ENCODE data around the gene EFL1.

EFL1 gene

DNA sequence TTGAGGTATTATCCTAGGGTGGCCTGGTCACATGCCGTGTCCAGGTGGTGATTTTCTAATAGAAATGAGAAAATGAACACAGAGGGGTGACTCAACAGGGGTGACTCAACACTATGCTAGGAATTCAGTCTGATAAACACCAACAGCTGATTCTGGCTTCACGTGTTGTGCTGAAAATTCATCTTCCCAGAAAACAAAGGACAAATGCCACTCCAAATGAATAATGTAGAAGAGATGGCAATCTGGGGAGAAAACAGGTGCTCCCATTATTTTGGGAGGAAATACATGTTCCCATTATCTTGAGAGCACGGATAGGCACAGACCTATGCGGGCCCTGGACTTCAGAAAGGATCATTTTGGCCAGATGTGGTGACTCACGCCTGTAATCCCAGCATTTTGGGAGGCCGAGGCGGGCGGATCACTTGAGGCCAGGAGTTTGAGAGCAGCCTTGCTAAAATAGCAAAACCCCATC lies 115.5 kb downstream of the EFL1 start:
- DNase-seq, result no peak

DNA sequence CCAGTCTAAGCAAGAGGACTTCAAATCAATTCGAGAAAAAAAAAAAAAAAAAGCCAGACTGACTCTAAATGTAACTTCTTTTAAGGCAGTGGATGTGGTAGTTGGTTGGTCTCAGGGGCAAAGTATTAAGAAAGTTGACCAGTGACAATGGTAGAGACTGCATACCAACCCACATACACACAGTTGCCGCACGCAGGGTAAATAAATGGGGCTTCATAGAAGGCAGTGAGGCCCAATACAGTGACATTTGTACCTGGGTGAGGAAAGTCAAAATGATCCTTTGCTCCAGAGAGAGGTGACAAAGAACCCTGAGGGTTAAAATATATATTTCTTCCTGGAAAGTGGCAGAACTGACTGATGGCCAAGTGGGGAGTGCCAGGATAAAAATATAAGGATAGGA lies 116.0 kb downstream of the EFL1 start:
- DNase-seq, result no peak

DNA sequence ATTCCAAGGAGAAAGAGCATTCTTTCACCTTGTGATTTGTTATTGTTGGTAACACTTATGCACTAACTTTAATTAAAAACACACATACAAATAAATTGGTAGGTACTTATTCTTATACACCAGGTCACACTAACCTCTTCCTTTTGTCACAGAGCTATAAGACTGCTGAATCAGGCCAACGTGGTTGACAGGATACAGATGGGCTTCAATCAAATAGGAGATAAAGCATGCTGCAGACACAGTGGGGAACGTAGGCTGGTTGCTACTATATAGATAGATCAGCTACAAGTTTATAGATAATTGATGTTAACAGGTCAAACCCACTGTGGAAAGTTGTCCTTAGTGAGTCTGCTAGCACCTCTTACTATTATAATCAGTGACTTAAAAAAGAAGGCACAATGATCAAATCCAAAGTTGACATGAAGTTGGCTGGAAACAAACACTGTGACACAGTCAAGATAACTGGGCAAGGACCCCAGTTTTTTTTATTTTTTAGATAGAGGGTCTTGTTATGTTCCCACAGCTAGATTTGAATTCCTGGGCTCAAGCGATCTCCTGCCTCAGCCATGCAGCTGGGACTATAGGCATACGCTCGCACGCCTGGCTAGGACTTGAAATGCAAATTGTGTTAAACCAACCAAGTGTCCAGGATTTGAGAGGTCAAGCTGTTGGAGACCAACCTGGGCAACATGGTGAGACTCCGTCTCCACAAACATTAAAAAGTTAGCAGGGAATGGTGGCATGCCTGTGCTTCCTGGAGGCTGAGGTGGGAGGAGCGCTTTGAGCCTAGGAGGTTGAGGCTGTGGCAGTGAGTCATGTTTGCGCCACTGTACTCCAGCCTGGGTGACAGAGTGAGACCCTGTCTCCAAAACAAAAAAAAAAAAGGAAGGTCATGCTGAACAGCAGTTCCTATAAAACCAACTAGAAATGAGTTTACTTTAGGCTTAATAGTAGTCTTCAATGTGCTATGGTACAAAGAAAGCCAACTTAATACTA lies 118.8 kb downstream of the EFL1 start:
- DNase-seq, result no peak

DNA sequence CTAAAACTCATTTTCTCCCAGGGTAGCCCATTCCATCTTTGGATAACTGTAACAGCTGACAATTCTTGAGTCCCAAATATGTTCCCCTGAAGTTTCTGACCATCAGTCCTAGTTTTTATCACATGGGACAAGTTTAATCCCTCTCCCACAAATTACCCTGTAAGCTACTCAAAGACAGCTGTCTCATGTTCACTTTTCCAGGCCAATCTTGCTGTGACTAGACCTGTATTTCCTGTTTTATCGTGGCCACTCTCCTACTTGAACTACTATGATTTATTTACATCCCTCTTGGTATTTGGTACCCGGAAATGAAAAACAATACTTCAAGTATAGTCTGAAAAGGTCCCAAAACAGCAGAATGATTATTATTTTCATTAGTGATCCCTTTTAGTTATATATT lies 121.6 kb downstream of the EFL1 start:
- DNase-seq, result no peak

DNA sequence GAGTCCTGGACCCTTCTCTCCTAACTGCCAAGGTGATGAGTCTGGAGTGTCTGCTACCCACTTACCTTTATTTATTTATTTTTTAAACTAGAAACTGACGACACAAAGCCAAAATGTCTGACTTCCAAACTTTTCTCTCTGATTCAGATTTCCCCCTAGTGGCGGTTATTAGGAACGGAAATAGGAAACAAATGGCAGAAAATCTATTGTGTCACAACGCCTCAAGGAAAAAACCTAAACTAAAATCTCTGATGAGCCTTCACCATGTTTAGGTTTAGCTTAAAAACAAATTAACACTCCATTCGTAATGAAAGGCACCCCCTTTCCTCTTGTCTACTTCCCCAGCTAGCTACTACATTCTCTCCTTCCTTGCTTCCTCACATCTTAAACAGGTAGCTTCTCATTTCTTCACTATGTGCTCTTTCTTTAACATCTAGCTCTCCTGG lies 122.7 kb downstream of the EFL1 start:
- peak; percentile 1 for DNase-seq

DNA sequence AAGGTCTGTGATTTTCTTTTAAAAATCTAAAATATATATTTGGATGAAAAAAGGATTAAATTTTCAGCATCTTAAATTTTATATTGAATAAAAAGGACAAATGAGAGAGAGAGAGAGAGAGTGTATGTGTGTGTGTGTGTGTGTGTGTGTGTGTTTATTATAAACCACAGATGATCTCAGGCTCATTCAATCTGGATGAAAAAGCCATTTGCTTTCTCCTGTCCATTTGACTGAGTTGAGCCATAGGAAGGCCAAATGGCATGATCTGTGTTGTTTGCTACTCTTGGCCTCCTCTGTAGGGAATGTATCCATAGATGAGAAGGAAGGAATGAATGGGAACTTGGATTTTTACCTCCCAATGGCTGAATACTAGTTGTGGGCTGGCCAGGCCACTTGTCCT lies 124.2 kb downstream of the EFL1 start:
- no peak for DNase-seq

DNA sequence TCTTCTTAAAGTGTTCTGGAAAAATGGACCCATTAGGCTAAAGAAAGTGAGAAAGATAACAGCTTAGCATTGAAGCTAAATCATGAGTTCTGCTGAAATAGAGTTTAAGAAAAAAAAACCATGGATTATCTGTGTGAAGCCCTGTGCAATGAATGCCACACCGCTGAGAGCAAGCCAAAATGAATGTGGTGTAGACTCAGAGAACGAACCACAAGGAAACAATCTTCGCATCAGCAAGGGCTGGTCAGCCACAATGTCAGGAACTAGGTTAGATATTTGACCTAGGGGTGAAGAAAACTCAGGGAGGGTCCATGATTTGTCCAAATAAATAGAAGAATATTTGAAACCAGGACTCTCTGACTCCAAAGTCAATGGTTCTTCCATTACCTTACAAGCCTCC lies 125.3 kb downstream of the EFL1 start:
- no peak for DNase-seq

DNA sequence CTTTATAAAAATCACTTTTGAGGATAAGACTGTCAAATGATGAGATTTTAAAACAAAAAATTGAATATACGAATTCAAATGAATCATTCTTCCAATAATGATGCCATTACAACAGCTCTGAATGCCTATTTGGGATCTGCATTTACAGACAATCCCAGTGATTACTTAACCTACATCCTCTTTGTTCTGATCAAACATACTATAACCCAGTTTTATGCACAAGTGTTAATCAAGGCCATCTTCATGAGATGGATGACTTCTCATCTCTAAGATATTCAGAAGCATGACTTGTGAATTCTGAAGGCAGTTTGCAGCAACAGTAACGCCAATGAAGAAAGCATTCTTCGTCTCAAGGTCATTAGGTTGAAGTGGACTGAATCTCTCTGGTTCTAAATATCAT lies 126.4 kb downstream of the EFL1 start:
- DNase-seq, result no peak

DNA sequence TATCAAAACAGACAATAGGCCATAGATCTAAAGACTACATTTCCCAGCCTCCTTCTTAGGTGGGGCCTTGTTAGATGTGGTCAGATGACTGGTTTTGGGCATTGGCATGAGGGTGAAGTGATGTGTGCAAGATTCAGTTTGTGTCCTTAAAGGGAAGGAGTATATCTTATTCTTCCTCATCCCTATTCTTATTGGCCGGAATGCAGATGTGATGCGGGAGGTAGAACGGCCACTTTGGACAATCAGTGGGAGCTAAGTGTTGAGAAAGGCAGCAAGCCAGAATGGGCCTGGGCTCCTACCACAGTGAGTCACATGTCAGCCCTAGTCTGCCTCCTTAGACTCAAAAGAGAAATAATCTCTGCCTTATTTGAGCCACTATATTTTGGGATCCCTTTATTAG lies 126.9 kb downstream of the EFL1 start:
- DNase-seq, result no peak

DNA sequence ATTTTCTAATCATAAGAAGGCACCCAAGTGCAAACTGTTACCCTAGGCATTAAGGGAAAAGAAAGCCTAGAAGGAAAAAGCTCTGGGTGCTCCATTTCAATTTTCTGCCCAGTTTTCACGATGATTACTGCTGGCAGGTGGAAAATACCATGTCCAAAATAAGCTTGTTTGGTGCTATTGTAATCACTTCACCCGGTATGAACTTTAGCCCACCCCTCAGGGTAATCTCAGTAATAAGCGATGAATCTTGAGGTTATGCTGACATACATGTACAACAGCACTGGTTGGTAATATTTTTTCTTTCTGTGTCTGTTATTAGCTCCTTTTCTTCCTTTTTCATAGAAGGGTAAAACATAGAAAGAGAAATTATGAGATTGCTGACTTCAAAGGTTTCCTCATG lies 128.1 kb downstream of the EFL1 start:
- DNase-seq, result no peak

DNA sequence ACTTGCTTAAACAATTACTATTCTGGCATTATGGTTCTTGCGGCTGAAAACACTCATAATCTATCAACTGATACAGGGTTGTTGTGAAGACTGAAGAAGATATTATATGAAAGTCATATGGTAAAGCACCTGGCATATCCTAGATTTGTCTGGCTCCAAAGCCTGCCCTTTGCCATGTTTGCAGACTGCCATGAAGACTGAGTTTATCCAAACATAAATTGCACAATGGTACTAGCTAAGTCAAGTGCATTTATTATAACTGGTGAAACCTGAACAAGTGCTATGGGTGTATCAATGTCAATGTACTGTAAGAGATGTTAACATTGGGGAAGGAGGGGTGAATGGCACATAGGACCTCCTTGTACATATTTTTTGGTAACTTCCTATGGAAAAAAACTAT lies 129.3 kb downstream of the EFL1 start:
- no peak for DNase-seq

DNA sequence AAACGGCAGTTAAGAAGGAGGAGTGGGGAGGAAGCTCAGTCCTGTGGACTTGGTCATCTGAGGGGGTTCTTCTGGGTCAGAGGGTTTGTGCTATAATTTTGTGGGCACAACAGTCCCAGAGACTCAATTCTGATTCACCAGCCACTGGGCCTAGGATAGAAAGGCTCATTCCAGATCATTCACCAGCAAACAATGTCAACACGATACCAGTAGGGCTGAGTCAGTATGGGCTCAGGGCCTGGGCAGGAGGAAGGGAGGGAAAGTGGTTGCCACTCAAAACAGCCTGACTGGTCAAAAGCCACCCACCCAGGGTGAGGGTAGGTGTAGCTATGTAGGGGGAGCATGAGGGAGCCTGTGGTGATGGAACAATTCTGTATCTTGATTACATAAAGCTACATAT lies 129.8 kb downstream of the EFL1 start:
- no peak for DNase-seq

DNA sequence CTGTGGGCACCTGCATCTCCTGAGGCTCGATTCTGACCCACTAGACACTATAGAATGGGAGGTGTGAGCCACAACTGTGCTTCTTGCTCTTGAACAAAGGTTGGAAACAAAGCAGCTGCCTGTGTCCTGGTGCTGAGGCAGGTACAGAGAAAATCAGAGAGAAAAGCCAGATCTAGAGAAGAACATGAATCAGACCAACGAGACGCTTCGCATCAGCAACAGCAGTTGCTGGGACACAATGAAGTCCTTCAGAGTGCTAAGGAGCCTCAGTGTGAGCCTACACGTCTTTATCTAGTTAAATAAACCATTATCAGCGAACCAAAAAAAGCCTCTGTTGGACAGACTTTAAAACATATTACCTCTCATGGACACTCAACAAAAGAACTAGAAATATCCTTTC lies 130.4 kb downstream of the EFL1 start:
- no peak for DNase-seq

DNA sequence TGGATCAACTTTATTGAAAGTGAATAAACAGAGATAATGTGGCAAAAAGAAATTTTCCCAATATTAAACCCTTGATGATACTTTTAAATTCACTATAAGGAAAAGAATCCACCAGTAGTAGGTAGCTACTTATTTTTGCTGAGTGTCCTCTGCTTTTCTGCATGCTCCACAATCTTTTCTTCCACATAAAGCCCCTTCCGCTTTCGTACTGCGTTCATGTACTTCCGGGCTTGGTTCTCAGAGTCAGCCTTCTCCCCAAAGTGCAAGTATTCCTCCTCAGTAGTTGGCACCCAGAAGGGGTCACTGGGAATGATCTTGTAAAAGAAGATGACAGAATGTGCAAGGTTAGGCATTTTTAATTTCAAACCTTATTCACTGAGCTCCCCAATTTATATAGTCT lies 132.3 kb downstream of the EFL1 start:
- no peak for DNase-seq

DNA sequence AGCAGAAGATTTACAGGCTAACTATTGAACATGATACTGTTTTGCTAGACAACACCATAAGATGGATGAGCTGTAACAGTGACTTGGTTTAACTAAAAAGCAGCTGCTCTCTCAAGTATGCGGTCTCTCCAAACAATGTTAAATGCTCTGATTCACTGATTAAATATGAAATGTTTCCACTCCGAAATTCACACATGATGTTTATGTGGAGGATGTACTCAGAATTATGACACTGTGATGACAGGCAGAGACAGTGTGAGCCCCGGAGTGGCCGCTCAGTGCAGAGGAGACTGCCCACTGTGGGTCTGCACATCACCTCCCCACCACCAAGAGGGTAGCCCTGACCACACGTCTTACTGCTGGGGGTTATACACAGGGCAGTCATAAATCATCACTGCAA lies 132.8 kb downstream of the EFL1 start:
- DNase-seq, result no peak

DNA sequence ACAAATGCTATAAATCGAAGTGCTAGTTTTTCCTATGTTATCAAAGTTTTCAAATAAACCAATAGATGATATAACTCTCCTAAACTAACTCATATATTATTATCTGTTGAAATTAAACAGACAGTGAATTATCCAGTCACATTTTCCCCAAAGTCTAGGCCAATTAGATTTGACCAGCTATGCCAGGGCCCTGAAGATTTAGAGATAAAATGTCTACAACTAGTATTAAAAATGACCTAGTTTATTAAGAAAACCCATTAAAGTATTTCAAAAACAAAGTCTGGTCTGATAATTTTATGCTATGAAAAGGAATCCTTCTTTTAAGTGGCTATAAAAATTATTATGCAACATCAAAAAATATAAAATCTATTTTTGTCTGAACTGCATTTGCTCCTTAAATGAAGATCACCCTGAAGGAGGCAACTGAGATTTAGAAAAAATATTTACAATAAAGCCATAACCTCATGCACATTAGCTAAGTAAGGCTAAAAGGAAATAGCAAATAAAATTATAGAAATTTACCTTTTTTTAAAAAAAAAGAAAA lies 133.3 kb downstream of the EFL1 start:
- no peak for DNase-seq

DNA sequence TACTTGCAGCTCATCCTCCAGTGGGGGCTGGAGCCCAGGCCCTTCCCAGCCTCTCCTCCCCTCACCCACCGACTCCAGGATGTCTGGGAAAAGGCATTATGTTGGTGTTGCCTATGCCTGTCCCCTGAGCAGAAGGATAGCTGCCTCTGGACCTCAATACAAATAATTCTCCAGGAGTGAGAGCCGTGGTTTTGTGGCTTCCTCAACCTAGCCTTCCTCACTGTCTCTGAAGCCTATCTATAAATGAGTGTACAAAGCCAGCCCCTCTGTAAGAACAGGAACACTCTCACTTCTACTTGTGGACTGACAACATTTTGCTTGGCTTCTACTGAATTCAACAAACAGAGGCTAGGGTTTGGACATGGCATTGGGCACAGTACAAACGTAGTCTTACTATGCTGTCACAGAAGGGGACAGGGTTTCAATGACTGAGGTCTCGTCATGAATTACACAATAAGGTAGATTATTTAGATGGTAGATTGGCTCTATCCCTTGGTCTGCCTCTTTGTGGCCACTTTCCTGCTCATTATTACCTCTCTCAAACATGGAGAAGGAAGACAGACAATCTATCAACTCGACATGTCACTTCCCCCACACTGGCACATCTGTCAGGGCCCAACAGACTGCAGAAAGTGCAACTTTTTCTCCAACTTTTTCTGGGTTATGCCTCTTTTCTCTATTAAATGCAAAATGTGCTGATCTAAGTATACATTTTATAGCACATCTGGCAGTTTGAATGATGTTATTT lies 134.0 kb downstream of the EFL1 start:
- DNase-seq, result no peak

DNA sequence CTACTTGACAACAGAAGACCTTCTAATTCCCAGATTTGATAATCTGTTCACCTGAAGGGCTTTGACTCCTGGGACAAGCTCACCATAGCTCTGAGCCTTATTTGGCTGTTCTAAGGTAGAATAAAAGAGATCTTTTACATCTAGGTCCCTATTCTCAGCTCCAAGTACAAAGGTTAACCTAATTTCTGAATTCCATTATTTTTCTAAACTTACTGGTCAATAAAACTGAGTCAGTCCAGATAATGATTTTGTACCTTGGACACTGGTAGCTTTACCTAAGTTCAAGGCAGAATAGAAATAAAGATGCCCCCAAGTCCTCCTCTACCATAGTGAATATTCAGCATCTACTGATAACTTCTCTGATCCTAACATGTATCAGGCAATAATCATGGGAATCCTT lies 135.0 kb downstream of the EFL1 start:
- DNase-seq, result no peak

DNA sequence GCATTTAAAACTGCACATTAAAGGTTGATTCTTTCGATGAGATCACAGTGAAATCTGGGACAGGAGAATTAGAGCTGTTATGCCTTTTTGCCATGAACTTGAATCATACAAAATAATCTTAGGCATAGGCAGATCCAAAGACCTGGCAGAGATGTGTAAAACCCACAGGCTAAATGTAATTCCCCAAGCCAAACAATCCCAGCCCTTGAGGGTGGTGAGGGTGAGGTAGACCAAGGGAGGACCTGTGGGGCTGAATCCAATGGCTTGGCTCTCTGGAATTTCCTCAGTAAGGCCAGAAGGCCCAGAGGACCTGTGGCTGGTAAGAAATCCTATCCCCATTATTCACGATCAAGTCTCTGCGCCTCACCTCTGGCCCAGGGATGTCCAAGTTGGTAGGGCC lies 136.2 kb downstream of the EFL1 start:
- DNase-seq, result no peak

DNA sequence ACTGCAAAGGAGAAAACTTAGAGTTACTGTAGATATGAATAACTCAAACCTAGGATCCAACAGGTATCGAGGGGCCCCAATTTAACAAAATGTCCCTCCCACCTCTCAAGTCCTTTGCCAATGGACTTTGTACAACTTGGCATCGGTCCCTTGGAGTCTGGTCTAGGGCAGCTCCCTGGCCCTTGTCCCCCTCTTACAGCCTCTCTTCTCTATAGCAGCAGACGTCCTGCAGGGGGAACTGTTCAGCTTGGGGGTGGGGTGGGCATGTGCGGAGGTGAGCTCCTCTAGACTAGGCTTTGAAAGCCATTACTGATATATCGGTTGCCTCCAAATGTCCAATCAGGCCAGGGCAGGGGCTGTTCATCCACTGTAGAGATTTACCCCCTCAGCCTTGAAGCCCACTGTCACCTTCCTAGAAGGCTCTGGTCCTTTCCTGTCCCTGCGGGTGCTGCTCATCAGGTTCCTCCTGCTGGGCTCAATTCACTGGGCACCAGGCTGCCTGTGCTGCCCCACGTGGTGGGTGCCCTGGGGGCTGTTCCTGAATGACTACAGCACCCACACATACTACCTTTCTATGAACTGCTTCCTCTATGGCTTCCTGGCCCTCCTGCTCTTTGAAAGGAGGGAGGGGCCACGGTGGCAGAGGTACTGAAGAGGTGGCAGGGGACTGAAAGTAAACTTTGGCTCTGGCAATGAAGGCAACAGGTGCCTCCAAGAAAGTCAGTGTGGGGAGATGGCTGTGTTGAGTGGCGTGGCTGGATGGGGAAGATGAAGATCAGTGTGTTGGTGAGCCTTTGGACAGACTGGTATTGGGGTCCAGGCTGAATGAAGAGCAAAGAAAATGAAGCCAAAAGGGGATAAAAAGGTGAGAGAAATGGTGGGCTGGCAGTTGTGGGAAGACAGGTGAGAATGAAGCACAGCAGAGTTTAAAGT lies 137.9 kb downstream of the EFL1 start:
- DNase-seq, result no peak

DNA sequence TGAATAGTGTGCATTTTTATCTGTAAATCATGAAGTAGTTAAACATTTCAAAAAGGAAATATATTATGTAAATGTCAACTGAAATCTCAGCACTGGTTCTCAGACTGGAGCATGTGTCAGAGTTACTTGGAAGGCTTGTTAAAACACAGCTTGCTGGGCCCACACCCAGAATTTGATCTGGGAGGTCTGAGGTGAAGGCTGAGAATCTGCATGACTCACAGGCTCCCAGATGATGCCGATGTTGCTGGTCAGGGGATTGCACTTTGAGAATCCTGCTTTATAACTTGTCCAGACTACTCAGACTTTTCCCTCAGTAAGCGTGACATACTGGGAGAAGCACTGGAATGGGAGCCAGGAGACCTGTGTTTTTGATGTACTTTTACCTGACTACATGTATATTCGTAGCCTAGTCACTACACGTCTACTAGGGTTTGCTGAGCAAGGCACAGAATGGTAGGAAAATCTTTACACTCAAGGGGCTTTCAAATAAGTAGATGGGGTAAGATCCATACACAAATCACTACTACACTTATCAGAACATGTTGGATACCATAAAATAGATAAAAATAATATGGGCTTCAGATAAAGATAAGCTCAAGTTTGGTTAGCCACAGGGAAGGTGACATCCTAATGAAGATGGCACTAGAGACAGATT lies 139.7 kb downstream of the EFL1 start:
- no peak for DNase-seq

DNA sequence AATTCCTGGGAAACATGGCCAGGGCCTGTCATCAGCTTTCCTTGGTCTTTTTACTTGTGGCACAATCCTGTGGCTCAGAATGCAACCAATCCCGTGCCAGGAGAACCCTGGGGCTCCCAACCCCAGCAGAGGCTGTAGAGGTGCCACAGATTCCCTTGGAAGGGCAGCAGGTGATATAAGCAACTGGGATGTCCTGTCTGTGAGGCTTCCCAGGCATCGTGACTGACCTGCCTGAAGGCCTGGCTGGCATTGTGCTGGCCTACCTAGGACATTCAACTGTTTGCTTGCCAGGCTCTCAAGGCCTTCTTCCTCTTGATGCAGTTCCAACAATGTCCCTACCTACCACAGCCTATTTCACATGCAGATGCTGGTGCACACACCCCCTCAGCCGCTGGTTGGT lies 144.5 kb downstream of the EFL1 start:
- DNase-seq, result no peak
